Measurements from ENCODE around the gene MFSD12. TPM values are rescaled to one million over a fixed set of nuclear protein-coding genes. Genes with fewer than 3 reads are reported as not detected.

MFSD12 gene
- 50.2 and 174 TPM in 2 replicates for total RNA-seq

DNA sequence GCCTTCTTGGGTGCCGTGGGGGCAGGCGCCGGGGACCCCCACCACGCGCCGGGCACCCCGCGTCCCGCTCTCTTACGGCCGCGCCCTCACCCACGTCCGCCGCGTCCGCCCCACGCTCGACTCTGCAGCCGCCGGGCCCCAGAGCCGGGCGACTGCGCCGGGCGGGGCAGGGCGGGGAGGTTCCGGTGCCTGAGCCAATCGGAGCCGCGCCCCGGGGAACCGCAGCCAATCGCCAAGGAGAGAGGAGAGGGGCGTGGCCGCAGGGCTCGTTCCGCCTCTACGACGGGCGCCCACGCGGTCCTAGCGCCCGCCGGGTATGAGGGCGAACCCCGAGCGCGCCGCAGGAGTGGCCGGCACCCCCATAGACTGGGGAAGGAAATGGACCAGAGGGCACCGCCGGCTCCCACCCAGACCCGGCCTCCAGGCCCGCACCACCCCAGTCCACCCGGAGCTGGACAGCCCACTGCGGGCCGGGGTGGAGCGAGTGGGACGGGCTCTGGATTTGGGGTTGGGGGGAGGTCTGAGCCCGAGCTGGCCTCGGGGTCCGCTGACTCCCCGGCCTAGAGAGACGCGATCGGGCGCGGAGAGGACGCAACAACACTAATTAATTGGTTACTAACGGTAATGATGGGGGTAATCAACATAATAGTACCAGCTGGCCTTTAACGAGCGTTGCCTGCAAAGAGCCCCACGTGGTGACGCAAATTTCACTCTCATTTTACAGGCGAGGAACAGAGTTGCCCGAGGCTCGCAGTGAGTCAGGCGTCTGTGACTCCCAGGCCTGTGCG is at the start of gene MFSD12:
TSS of gene MFSD12 (minus strand) at position 126 of the 788 bp plus-strand sequence. CDS start 183 bp downstream, outside the sequence.

DNA sequence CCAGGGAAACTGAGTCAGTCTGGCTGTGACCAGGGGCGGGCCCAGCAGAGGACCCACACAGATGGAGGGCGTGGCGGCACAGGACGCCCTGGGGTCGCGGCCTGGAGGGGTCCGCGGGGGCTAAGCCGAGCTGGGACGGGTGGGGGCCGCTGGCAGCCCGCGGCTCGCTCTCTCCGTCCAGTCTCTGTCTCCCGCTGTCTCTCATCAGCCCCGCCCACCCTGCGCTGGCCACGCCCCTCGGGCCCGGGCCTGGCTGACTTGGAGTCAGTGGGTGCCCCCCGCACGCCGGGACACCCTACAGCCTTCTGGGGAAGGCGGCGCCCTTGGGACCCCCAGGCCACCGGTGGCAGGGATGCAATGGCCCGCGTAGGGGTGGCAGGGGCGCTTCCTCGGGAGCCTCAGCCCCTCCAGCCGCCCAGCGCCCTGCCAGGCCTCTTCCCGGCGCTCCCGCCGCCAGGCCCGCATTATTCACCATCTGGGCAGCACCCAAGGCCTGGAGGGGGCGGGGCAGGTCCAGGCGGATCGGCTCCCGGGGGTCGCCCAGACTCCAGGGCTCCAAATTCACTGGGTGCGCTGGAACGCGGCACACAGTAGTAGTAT is 49.4 kb upstream of the MFSD12 start, which contains the start of gene TBXA2R:
TSS of gene TBXA2R (minus strand) at position 186 of the 600 bp plus-strand sequence. CDS start 6,241 bp downstream, outside the sequence.

DNA sequence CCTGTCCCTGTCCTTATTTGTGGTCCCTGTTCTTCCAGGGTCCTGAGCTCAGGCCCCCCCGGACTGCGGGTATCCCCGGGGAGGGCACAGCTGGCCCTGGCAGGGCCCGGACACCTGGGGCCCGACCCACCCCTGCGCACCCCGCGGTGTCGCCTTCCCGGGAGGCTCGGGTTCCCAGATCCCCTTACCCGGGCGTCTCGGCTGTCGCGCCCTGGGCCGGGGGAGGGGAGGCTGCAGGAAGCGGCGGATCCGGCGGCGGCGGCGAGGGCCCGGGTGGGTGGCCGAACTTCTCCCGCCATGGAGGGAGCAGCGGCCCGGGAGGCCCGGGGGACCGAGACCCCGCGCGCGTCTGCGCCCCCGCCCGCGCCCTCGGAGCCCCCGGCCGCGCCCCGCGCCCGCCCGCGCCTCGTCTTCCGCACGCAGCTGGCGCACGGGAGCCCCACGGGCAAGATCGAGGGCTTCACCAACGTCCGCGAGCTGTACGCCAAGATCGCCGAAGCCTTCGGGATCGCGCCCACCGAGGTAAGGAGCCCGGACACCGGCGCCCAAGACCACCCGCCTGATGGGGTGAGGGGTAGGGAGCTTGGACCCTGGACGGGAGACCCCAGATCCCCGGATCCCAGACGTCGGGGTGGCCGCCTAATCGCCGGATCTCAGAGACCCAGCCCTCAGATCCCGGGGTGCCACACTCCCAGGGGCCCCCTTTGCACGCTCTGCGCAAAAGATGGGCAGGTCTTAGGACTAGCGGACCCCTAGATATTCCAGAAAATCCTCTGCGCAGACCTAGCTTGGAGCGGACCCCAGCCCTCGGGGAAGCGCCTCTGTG is 28.1 kb upstream of the MFSD12 start, which contains the start of gene GIPC3:
TSS of gene GIPC3 (plus strand) at position 178 of the 826 bp plus-strand sequence. CDS start at position 298, 120 bp downstream.

DNA sequence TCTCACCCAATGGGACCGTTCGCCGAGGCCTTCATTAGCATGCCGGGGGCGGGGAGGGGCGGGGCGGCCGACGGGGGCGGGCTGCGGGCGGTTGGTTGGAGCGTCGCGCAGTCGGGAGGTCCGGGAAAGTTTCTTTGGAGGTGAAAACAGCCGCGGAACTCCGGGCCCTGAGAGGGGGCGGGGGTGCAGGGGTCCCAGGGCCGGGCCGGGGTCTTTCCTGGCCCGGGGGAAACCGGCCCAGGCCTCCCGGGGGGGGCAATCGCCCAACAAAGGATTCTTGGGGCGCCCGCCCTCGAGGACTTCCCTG is 15.4 kb upstream of the MFSD12 start, which contains the start of gene HMG20B:
TSS of gene HMG20B (plus strand) at position 90 of the 307 bp plus-strand sequence. CDS start 366 bp downstream, outside the sequence.

DNA sequence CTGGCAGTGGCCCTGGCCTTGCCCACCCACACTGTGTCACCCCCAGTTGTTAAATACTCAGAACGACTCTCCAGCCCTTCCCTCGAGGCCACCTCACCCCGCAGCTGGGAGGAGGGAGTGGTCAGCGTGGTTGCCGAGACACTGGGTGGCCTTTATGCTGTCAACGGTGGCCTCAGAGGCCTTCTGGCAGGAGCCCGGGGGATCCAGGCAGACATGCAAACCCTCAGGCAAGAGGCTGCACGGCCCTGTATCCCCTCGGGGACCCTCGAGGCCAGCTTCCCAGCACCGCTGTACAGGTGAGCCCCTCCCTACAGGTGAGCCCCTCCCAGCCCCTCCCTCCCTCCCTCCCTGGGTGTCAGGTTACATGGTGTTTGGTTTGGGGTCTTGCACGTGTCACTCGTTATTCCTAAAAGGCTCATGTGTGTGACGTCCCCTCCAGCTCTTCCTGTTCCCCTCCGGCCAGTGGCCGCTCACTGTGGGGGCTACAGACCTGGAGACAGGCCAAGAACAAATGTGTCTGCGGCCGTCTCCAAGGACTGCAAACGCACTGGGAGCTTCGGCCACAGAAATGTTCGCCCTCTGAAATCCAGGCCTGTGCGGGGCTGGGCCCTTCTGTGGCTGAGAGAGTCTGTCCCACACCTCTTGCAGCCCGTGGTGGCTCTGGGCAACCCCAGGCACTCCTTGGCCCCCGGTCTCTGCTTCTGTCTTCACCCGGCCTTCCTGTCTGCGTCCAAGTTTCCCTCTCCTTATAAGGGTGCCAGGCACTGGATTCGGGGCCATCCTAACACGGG is 18.2 kb downstream of the MFSD12 start, which contains the start of gene TEKTIP1:
TSS of gene TEKTIP1 (plus strand) at position 210 of the 791 bp plus-strand sequence. CDS start at position 214, 4 bp downstream.

DNA sequence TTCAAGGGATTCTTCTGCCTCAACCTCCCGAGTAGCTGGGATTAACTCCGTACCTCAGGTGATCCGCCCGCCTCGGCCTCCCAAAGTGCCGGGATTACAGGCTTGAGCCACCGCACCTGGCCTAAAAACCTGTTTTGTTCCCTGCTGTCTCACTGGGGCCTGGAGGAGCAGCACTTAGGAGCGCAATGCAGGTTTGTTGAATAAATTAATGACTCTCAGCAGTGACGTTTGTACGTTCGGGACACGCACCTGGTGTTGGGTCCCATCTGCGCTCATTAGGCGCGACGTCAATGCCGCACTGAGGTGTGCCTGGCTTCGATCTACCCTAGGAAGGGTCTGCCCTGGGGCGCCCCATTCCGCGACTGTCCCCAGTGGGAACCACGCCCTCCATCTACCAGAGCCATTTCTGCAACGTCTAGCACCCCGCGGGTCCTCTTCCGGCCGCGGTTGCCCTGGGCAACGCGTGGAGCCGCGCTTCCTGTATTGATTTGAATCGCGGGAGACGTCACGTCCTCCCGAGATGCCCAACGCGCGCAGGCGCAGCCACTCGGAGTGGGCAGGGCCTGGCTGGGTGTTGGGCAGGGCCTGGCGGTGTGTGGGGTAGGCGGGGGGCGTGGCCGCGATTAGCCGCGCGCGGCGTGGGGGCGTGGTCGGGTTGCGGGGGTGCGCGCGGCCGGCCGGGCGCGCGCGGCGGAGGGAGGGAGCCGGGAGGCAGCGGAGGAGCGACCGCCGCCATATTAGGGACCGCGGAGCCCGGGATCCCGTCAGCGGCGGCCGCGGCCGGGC is 51.6 kb downstream of the MFSD12 start, which contains the start of gene FZR1:
TSS of gene FZR1 (plus strand) at position 714 of the 786 bp plus-strand sequence. CDS start 16,679 bp downstream, outside the sequence.

DNA sequence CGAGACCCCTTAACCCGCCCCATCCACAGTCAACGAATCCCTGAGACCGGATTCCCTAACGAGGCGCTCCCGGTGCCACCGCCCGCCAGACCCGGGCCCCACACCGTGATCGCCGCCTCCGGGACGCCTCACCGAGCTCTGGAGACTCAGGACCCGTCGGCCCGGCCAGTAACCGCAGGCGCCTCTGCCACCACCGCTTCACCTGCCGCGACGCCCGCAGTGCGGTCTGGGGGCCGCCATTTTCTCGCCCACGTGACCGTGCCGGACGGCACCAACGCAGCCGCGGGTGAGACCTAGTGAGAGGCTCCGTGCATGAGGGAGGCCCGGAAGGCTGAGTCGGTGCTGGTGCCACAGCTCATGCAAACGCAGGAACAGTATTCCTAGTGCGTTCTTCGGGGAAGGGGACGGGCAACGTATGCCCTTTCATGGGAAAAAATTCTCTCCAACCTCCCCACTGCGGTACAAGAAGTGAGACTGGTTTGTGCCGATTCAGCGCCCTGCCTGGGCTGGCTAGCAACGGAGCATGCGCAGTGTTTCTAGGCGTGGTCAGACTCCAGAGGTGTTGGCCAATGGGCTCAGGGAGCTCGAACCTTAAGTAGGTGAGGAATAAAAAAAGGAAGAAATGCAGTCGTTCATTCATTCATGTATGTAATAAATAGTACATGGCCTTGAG is 56.8 kb downstream of the MFSD12 start, which contains the start of gene DOHH:
TSS of gene DOHH (minus strand) at position 246 of the 673 bp plus-strand sequence. CDS start 3,860 bp downstream, outside the sequence.

Other genes starting within 250 kb of the MFSD12 start
- 93.5 and 113 TPM in 2 replicates for gene NFIC, start 191.0 kb downstream of the MFSD12 start, total RNA-seq
- gene SMIM24, start 77.1 kb downstream of the MFSD12 start, total RNA-seq, result not detected in 2 replicates
- gene SMIM44, start 74.1 kb downstream of the MFSD12 start, total RNA-seq, result not detected in 2 replicates
- 12.5 and 15.9 TPM in 2 replicates for gene DOHH, start 56.9 kb downstream of the MFSD12 start, total RNA-seq
- gene FZR1, start 51.3 kb downstream of the MFSD12 start, total RNA-seq, result 48.8 and 52.1 TPM in 2 replicates
- gene TEKTIP1, start 18.4 kb downstream of the MFSD12 start, total RNA-seq, result not detected in 2 replicates
- gene HMG20B, start 15.4 kb upstream of the MFSD12 start, total RNA-seq, result 91.1 and 102 TPM in 2 replicates
- gene GIPC3, start 27.9 kb upstream of the MFSD12 start, total RNA-seq, result under 0.01 TPM in 1 of 2 replicates, not detected in the other
- 2.8 and 2.9 TPM in 2 replicates for gene TBXA2R, start 49.3 kb upstream of the MFSD12 start, total RNA-seq
- 26.8 and 35.6 TPM in 2 replicates for gene CACTIN, start 69.2 kb upstream of the MFSD12 start, total RNA-seq
- gene PIP5K1C, start 142.9 kb upstream of the MFSD12 start, total RNA-seq, result 27.6 and 60.0 TPM in 2 replicates
- gene TJP3, start 150.8 kb upstream of the MFSD12 start, total RNA-seq, result under 0.01 TPM in 1 of 2 replicates, not detected in the other
- gene APBA3, start 204.1 kb upstream of the MFSD12 start, total RNA-seq, result 19.3 and 28.9 TPM in 2 replicates
- 21.8 and 50.2 TPM in 2 replicates for gene MRPL54, start 205.1 kb upstream of the MFSD12 start, total RNA-seq
- not detected in 2 replicates for gene RAX2, start 214.6 kb upstream of the MFSD12 start, total RNA-seq
- gene MATK, start 228.8 kb upstream of the MFSD12 start, total RNA-seq, result 0.15 TPM in 1 of 2 replicates, not detected in the other

Data from smooth muscle cell of trachea (primary cell).